HCT116 (cell line): ENCODE results near the gene RPS2. TPM values are rescaled to one million over a fixed set of nuclear protein-coding genes. Genes with fewer than 3 reads are reported as not detected.

Experiments used
- ATAC-seq: fragments of 200-7000 bp; cut with Tn5 transposase; 2 replicates; pipeline ENCODE4 v1.9.1; 2020; ENCODE audit warnings: mild to moderate bottlenecking, moderate library complexity
- BruUV-seq: library from RNA; stranded (reverse); fragments of 400-500 nt; replicated peaks from 2 replicates; lab custom pipeline; 2021; lab: Mats Ljungman, UMichigan
- CTCF ChIA-PET: fragments of 300-600 bp; sonication (Branson Sonifier 250); formaldehyde crosslinking; loops from one replicate; lab custom pipeline; 2021; ENCODE audit warnings: antibody characterized with exemption; lab: Charles Lee
- POLR2A ChIA-PET: fragments of 300-600, 350-600 bp; sonication (Branson Sonifier 250); formaldehyde crosslinking; loops from one replicate; lab custom pipeline; 2021; ENCODE audit warnings: antibody characterized with exemption; lab: Charles Lee
- RAD21 ChIA-PET, 2 experiments: fragments of 300-600 bp; sonication (Branson Sonifier 250); formaldehyde crosslinking; loops; one replicate each; lab custom pipeline; 2023; ENCODE audit warnings: low total read pairs in 2 of 2; ENCODE audit not compliant: uncharacterized antibody in 2 of 2, unreplicated experiment in 2 of 2, low non-redundant PET in 1 of 2; lab: Charles Lee
- DNase-seq: peaks from one replicate; pipeline ENCODE4 v3.0.0-alpha.2; 2010; ENCODE audit warnings: low read depth, low spot score
- H2AFZ ChIP-seq: fragments of 200-600 bp; shearing (Covaris generic), sonication (generic); 2 replicates; pipeline ENCODE4 v1.6.1; 2017; ENCODE audit warnings: low read depth, mixed run types, mixed read lengths, antibody characterized with exemption, low read length; ENCODE audit not compliant: poor library complexity, severe bottlenecking
- H3K27ac ChIP-seq: 2 replicates; pipeline ENCODE4 v1.5.1; 2012; ENCODE audit warnings: low read depth, low read length
- H3K27me3 ChIP-seq: fragments of 200-600 bp; sonication (generic); 2 replicates; pipeline ENCODE4 v1.6.1; 2016; ENCODE audit warnings: mixed run types, low read length, mixed read lengths; ENCODE audit not compliant: insufficient read depth
- H3K36me3 ChIP-seq, 2 experiments: fragments of 200-500 bp in 1 of 2; fragments of 200-600 bp in 1 of 2; sonication (Bioruptor generic) in 1 of 2; sonication (generic) in 1 of 2; 2 replicates each; pipeline versions ENCODE4 v1.5.1 to v1.6.1; 2014 to 2016; ENCODE audit warnings: low read length in 2 of 2, inconsistent platforms in 1 of 2, mixed read lengths in 1 of 2, mixed run types in 1 of 2; ENCODE audit not compliant: insufficient read depth in 2 of 2, control insufficient read depth in 1 of 2
- H3K4me1 ChIP-seq, 2 experiments: fragments of 200-600 bp in 1 of 2; sonication (generic) in 1 of 2; 2 replicates each; pipeline versions ENCODE4 v1.5.1 to v1.6.1; 2012 to 2017; ENCODE audit warnings: low read length in 2 of 2, inconsistent platforms in 1 of 2, mild to moderate bottlenecking in 1 of 2, mixed read lengths in 1 of 2, mixed run types in 1 of 2, moderate library complexity in 1 of 2; ENCODE audit not compliant: insufficient read depth in 2 of 2, control insufficient read depth in 1 of 2
- H3K4me2 ChIP-seq: fragments of 200-600 bp; sonication (generic); 2 replicates; pipeline ENCODE4 v1.6.1; 2017; ENCODE audit warnings: mixed run types, low read length, mixed read lengths
- H3K4me3 ChIP-seq, 2 experiments: fragments of 200-600 bp in 1 of 2; sonication (generic) in 1 of 2; replicated peaks in 1 of 2; 2 replicates each; pipeline ENCODE4 v1.5.1; 2011 to 2016; ENCODE audit warnings: low read length in 2 of 2, control low read depth in 1 of 2, low read depth in 1 of 2, mild to moderate bottlenecking in 1 of 2, mixed read lengths in 1 of 2, mixed run types in 1 of 2
- H3K79me2 ChIP-seq: fragments of 200-600 bp; sonication (generic); 2 replicates; pipeline ENCODE4 v1.6.1; 2017; ENCODE audit warnings: mild to moderate bottlenecking, mixed run types, low read length, moderate library complexity, mixed read lengths; ENCODE audit not compliant: insufficient read depth
- H3K9ac ChIP-seq: fragments of 200-600 bp; sonication (generic); 2 replicates; pipeline ENCODE4 v1.6.1; 2016; ENCODE audit warnings: low read length, mixed read lengths
- H3K9me2 ChIP-seq: fragments of 200-600 bp; sonication (generic), shearing (Covaris generic); 2 replicates; pipeline ENCODE4 v1.6.1; 2017; ENCODE audit warnings: mixed run types, mild to moderate bottlenecking, moderate library complexity; ENCODE audit not compliant: insufficient read depth
- H3K9me3 ChIP-seq, 2 experiments: fragments of 200-500 bp in 1 of 2; fragments of 200-600 bp in 1 of 2; sonication (Bioruptor generic) in 1 of 2; sonication (generic) in 1 of 2; 2 replicates each; pipeline ENCODE4 v1.6.1; 2014 to 2017; ENCODE audit warnings: low read length in 2 of 2, mixed read lengths in 2 of 2, inconsistent platforms in 1 of 2, low read depth in 1 of 2, mild to moderate bottlenecking in 1 of 2, mixed run types in 1 of 2, moderate library complexity in 1 of 2; ENCODE audit not compliant: control insufficient read depth in 1 of 2, insufficient read depth in 1 of 2
- H4K20me1 ChIP-seq: fragments of 200-600 bp; sonication (generic), shearing (Covaris generic); 2 replicates; pipeline ENCODE4 v1.6.1; 2017; ENCODE audit warnings: mixed run types, mild to moderate bottlenecking, moderate library complexity; ENCODE audit not compliant: insufficient read depth
- ATF3 ChIP-seq: IDR thresholded peaks from 2 replicates; pipeline ENCODE4 v1.6.1; 2012
- CEBPB ChIP-seq: IDR thresholded peaks from 2 replicates; pipeline ENCODE4 v1.6.1; 2012; ENCODE audit warnings: low read depth
- CTCF ChIP-seq, 3 experiments: fragments of 200-600 bp in 1 of 3; sonication (generic) in 1 of 3; IDR thresholded peaks in 2 of 3; conservative IDR thresholded peaks in 1 of 3; 2 replicates each; pipeline ENCODE4 v1.5.1; 2012 to 2017; ENCODE audit warnings: low read depth in 2 of 3, low read length in 2 of 3, antibody characterized with exemption in 1 of 3, borderline replicate concordance in 1 of 3, control low read depth in 1 of 3, mild to moderate bottlenecking in 1 of 3, mixed read lengths in 1 of 3, mixed run types in 1 of 3, moderate library complexity in 1 of 3; ENCODE audit not compliant: insufficient read depth in 1 of 3
- EZH2 ChIP-seq: fragments of 200-600 bp; sonication (generic); IDR thresholded peaks from 2 replicates; pipeline ENCODE4 v1.6.1; 2017; ENCODE audit warnings: antibody characterized with exemption, mixed run types
- POLR2A ChIP-seq: IDR thresholded peaks from 2 replicates; pipeline ENCODE4 v1.7.0; 2011; ENCODE audit warnings: borderline replicate concordance; ENCODE audit not compliant: insufficient read depth, insufficient read length; ENCODE audit errors: extremely low read depth
- ZNF274 ChIP-seq: fragments of 200-500 bp; sonication (Bioruptor generic); IDR thresholded peaks from 2 replicates; pipeline ENCODE4 v1.6.1; 2014; ENCODE audit warnings: mild to moderate bottlenecking, low read depth, low read length, inconsistent platforms
- intact Hi-C: fragments of 100-400 bp; cut with micrococcal nuclease; formaldehyde crosslinking; loops from 2 replicates; pipeline ENCODE4 v1.10.0; 2022
- total RNA-seq: library from RNA; stranded (reverse); gene quantifications from one replicate; pipeline ENCODE4 v1.2.1, GENCODE V29; 2021; ENCODE audit not compliant: unreplicated experiment

The RPS2 gene
- total RNA-seq, 1 experiment from 2014 or later = 6,265 TPM

DNA sequence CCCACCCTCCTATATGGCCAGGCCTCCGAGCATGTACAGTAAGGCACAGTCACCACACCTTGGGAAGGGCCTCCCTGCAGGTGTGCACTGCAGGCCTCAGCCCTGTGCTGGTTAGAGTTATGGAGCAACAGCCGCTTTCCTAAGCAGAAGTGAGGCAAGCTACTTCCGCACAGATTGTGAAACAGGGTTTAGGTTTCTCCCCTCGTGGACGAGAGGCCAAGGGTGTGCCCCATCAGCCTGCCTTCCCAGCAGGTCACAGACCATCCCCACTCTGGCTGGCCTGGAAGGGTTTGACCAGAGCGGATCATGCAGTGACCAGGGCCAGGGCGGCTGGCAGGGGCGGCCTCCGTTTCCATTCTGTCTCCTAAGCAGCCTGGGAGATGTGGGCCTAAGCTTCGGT is 26.3 kb downstream of the RPS2 start (continued):
- TF ChIP-seq CTCF (IDR thresholded peaks at IDR 0.05 in 2 of 3, conservative IDR thresholded peaks at IDR 0.05 in 1 of 3; ENCODE audit: borderline replicate concordance in 1 of 3, insufficient read depth in 1 of 3, low read depth in 2 of 3, low read length in 2 of 3) = no peak

DNA sequence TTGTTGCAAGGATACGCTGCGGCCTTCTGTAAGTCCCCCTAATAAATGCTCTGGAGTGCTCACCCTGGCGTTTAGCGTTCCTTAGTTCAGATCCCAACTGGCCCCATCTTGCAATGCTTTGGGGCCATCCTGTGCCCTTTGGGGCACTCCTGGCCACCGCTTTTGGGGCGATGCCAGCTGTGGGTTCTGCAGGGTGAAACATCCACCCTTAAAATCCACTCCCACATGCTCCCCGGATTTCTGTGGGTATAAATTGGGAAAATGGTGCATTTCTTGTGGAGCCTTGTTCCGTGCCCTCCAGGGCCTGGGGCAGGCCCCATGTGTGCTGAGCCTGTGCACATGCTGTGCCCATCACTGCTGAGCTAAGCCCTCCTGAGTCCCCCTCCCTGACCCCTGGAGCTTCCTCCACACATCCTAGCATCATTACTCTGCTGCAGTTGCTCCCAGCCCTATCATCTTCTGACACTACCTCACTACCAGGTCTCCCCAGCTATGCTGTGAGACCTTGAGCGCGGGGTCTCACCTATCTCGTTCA is 27.6 kb downstream of the RPS2 start:
- no TSS peak for BruUV-seq

More for the DNA sequence above, 27.6 kb downstream of the RPS2 start:
- RAD21 ChIA-PET = no interaction called here
- TF ChIP-seq ZNF274 = no peak
- TF ChIP-seq ATF3 = no peak
- TF ChIP-seq EZH2 = no peak
- no peak for TF ChIP-seq CEBPB
- TF ChIP-seq POLR2A = no peak
- Histone ChIP-seq H3K79me2 (no peaks in the 10 kb centered on the region), H3K4me2 (no peak overlapping the region), H3K9ac (no peak overlapping the region), H3K36me3 (peaks cover 5 to 6% of the 10 kb centered on the region in 2 experiments; a peak in 3 of 4 replicates), H4K20me1 (no peaks in the 10 kb centered on the region), H3K9me3 (no peaks in the 10 kb centered on the region), H2AFZ (no peak overlapping the region), H3K27me3 (no peaks in the 10 kb centered on the region), H3K4me1 (peaks cover 22 to 26% of the 10 kb centered on the region in 2 experiments), H3K4me3 (no peak overlapping the region), H3K9me2 (no peaks in the 10 kb centered on the region), H3K27ac (no peak overlapping the region)
- DNase-seq (no peak), ATAC-seq (no peak)
- CTCF ChIA-PET = no interaction called here
- POLR2A ChIA-PET = no interaction called here
- intact Hi-C loops = no loop called here
